ENCODE results near the gene MAP1B. TPM values are rescaled to one million over a fixed set of nuclear protein-coding genes. Genes with fewer than 3 reads are reported as not detected.

MAP1B gene
- total RNA-seq, 1 donor from 2014 or later: 61.0 TPM

DNA sequence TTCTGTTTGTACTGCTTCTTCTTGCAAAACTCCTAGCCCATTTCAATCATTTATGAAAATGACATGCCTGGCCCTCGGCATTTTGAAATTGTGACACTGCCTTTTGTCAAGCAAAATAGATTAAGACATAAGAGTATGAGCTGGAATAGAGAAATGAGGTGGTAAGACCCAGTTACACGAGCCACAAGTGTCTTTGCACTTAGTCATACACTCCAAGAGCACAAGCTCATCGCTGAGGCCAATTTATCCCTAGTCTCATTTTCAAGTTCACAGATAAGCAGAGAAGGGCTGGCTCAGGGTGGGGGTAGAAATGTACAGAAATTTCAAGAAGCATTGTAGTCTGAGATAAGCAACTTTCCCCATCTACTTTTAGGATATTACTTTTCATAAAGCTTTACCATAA is 40.6 kb upstream of the MAP1B start:
- no peaks in the 10 kb centered on the region for H3K27me3 Mint-ChIP-seq (ENCODE audit: low read depth)
- no peak for DNase-seq (ENCODE audit: low spot score in 2 of 2, unreplicated experiment in 2 of 2)
- H3K4me1 Mint-ChIP-seq: peaks cover 26% of the 10 kb centered on the region
- H3K27ac Mint-ChIP-seq: peak overlapping the region; percentile 67
- H3K36me3 Mint-ChIP-seq: no peaks in the 10 kb centered on the region
- H3K9me3 Mint-ChIP-seq: no peaks in the 10 kb centered on the region
- H3K4me3 Mint-ChIP-seq: no peak overlapping the region
- TF ChIP-seq, protein P1, sequence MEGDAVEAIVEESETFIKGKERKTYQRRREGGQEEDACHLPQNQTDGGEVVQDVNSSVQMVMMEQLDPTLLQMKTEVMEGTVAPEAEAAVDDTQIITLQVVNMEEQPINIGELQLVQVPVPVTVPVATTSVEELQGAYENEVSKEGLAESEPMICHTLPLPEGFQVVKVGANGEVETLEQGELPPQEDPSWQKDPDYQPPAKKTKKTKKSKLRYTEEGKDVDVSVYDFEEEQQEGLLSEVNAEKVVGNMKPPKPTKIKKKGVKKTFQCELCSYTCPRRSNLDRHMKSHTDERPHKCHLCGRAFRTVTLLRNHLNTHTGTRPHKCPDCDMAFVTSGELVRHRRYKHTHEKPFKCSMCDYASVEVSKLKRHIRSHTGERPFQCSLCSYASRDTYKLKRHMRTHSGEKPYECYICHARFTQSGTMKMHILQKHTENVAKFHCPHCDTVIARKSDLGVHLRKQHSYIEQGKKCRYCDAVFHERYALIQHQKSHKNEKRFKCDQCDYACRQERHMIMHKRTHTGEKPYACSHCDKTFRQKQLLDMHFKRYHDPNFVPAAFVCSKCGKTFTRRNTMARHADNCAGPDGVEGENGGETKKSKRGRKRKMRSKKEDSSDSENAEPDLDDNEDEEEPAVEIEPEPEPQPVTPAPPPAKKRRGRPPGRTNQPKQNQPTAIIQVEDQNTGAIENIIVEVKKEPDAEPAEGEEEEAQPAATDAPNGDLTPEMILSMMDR (IDR thresholded peaks at IDR 0.05; ENCODE audit: unreplicated experiment): no peak

DNA sequence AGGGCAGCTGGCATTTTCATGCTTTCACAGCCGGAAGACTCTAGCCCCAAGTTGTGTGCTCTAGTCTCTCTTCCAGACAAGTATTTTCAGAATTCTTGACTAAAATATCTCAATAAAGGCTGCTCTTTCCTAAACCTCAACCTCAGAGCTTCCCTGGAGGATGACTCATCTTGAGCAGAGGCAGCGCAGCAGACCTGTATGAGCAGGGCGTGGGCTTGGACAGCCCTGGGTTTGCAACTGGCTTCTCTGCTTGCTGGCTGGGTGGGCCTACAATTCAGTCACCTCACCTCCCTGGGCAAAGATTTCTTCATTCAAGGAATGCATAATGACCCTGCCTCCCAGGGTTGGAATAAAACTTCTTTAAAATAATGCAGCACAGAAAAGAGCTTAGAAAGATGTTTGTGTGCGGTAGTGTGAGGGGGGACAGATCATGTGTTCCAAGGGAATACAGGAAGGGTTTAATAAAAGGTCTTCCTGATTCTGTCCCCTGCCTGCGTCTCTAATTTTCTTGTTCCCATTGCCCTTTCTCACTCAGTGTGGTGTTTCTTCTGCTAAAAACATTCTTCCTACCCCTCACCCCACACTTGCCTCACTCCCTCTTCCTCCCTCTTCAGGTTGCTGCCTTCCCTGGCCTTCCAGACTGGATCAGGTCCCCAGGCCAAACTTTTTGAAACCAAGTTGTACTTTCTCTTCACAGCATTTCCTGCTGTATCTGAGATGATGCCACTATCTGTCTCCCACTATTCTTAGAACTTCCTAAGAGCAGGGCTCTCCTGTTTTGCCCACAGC is 39.4 kb upstream of the MAP1B start:
- DNase-seq (ENCODE audit: low spot score in 2 of 2, unreplicated experiment in 2 of 2): no peak
- Mint-ChIP-seq H3K27ac (peak overlapping the region; percentile 10), H3K4me3 (no peak overlapping the region), H3K4me1 (peaks cover 26% of the 10 kb centered on the region), H3K9me3 (no peaks in the 10 kb centered on the region), H3K27me3 (ENCODE audit: low read depth) (no peaks in the 10 kb centered on the region), H3K36me3 (no peaks in the 10 kb centered on the region)
- TF ChIP-seq, protein P1 (IDR thresholded peaks at IDR 0.05; ENCODE audit: unreplicated experiment): no peak

DNA sequence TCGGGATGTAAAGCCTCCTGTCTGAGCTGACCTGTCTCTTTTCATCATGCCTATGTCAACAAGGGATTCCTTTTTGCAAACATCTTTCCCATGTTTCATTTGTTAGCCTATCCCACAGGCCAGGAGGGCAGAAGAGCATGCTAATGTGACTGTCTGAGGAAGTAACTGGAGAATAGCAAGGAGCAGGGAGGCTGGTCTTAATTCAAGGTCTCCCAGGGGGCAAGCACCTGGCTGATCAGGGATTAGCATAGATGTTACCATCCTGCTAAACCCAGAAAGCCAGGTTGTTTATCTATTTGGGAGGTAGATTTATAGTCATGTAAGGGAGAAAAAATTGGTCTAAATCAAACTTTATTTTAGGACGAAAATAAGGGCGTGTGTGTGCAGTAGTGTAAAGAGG is 36.7 kb upstream of the MAP1B start:
- no peaks in the 10 kb centered on the region for H3K36me3 Mint-ChIP-seq
- H3K9me3 Mint-ChIP-seq: no peaks in the 10 kb centered on the region
- TF ChIP-seq, protein P1 (IDR thresholded peaks at IDR 0.05; ENCODE audit: unreplicated experiment): no peak
- no peak overlapping the region for H3K4me3 Mint-ChIP-seq
- peaks cover 25% of the 10 kb centered on the region for H3K4me1 Mint-ChIP-seq
- no peaks in the 10 kb centered on the region for H3K27me3 Mint-ChIP-seq (ENCODE audit: low read depth)
- H3K27ac Mint-ChIP-seq: no peak overlapping the region
- no peak for DNase-seq (ENCODE audit: low spot score in 2 of 2, unreplicated experiment in 2 of 2)

DNA sequence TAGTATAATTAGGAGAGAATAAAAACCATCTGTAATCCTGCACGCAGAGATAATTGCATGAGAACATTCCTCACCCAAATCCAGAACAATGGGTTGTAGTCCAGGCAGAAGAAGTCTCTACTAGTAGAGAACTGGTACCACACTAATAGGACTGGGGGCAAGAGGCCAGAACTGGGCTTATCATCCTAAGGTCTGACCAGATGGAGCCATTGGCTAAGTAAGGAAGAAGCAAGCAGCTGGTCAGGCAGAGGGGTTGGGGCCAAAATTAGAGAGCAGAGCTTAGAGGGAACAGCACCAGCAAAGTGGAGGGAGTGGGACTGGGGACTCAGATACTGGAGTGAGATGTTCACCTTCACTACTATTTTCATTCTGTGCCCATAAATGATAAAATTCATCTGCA is 35.4 kb upstream of the MAP1B start:
- Mint-ChIP-seq H3K27me3 (ENCODE audit: low read depth) (no peaks in the 10 kb centered on the region), H3K4me3 (no peak overlapping the region), H3K36me3 (no peaks in the 10 kb centered on the region), H3K4me1 (peaks cover 17% of the 10 kb centered on the region), H3K27ac (no peak overlapping the region), H3K9me3 (no peaks in the 10 kb centered on the region)
- TF ChIP-seq, protein P1 (IDR thresholded peaks at IDR 0.05; ENCODE audit: unreplicated experiment): no peak
- DNase-seq (ENCODE audit: low spot score in 2 of 2, unreplicated experiment in 2 of 2): no peak

DNA sequence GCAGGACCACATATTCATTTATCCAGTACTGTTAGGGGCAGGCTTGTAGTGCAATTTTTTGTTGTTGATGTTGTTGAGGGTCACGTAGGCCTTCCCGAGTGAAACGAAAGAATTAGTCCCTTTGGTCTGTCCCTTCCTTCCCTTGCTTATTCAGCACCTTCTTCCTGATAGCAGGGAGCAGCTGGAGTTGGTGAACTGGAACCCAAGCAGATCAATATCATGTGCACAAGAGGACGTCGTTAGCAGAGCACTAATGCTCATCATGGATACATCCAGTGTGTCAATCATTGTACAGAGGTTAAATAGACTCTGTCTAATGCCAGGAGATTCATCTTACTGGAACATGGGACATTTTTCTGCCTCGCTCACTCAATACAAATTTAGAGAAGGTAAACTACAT is 33.0 kb upstream of the MAP1B start:
- Mint-ChIP-seq H3K36me3 (no peaks in the 10 kb centered on the region), H3K4me1 (peaks cover 14% of the 10 kb centered on the region), H3K4me3 (no peak overlapping the region), H3K27me3 (ENCODE audit: low read depth) (no peaks in the 10 kb centered on the region), H3K27ac (no peak overlapping the region), H3K9me3 (no peaks in the 10 kb centered on the region)
- TF ChIP-seq, protein P1 (IDR thresholded peaks at IDR 0.05; ENCODE audit: unreplicated experiment): no peak
- no peak for DNase-seq (ENCODE audit: low spot score in 2 of 2, unreplicated experiment in 2 of 2)
